Choroid plexus epithelial cell (primary cell): ENCODE data around the gene AQP10.
A peak's percentile ranks its signal among the peaks of the same experiment; 100 is the strongest.

Experiments used
- DNase-seq: peaks from one replicate; pipeline ENCODE4 v3.0.0-alpha.2; 2010; ENCODE audit warnings: low read depth
- H3K4me3 ChIP-seq: 2 replicates; pipeline ENCODE4 v1.5.1; 2011; ENCODE audit warnings: low read depth, mild to moderate bottlenecking, control low read depth, low read length, moderate library complexity
- CTCF ChIP-seq: conservative IDR thresholded peaks from 2 replicates; pipeline ENCODE4 v1.5.1; 2011; ENCODE audit warnings: low read depth, mild to moderate bottlenecking, control low read depth, inconsistent platforms, low read length, moderate library complexity

AQP10 gene

GRCh38 chr1:154351363-154352068 is 30.6 kb downstream of the AQP10 start:
- no peak for DNase-seq
- TF ChIP-seq CTCF, result no peak

GRCh38 chr1:154352245-154352580 is 31.3 kb downstream of the AQP10 start:
- no peak for DNase-seq
- H3K4me3 ChIP-seq, result peak overlapping the region; percentile 54
- no peak for TF ChIP-seq CTCF

More at GRCh38 chr1:154351363-154352068, 30.6 kb downstream of the AQP10 start:
- no peak overlapping the region for H3K4me3 ChIP-seq

DNA sequence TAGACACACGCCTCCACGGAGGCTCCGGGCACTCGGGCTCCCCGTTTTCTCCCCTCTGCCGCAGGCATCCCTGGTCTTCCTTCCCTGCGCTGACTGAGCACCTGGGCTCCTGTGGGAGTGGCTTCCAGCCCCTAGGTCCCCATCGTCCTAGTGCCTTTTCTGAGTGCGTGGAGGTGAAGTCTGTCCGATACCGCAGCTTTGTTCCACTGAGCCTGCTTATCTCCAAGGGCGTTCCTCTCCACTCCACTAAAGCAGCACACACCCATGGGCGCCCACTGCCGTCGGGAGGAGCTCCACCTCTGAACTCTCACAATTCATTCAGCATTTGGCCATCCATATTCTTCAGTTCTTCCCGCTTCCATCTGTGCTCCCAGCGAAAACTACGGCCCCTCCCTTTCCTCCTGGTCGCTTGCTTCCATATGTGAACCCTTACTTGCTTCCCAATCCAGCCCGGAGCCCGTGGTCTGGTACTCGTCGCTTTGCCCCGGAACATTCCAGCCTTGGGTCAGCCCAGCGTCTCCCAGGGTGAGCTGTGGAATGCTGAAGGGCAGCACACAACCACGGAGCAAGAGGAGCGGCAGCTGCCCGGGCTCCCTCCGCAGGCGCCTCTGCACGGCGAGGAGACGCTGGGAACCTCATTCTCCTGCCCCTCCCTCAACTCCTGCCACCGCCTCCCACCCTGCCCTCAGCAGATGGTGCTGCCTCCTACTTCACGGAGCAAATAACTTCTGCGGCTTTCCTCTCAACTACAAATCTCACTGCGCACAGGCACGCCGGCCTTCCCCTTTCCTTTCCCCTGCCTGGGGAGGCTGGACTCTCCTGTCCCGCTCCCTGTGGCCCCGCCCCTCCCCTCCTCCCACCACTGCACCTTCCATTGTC is 31.9 kb downstream of the AQP10 start:
- peak; percentile 29 for TF ChIP-seq CTCF
- DNase-seq, result peak; percentile 63
- H3K4me3 ChIP-seq, result peak overlapping the region; percentile 54

- peak; percentile 48 for TF ChIP-seq CTCF
- H3K4me3 ChIP-seq, result peak overlapping the region; percentile 54
- peak; percentile 57 for DNase-seq
Observed at GRCh38 chr1:154353460-154353904, 32.6 kb downstream of the AQP10 start.

GRCh38 chr1:154353966-154354365 is 33.1 kb downstream of the AQP10 start:
- TF ChIP-seq CTCF, result no peak
- no peak overlapping the region for H3K4me3 ChIP-seq
- no peak for DNase-seq

DNA sequence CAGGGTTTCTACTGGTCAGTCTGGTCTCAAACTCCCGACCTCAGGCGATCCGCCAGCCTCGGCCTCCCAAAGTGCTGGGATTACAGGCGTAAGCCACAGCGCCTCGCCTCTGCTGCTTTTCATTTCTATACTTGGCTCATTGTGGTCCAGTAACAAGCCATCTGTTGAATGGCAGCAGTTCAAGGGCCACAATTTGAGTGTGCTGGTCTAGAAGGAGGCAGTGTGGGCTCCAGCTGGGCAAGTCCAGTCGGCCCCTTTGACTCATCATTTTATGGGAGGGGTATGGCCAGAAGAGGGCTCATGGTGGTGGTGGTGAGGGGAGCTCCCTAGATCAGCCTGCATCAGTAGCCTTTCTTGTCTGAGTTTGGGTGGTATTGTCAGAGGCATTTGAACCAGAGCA is 37.6 kb downstream of the AQP10 start:
- no peak for DNase-seq
- no peak for TF ChIP-seq CTCF
- H3K4me3 ChIP-seq, result no peak overlapping the region
